H1 (cell line): ENCODE data around the gene TRIM22. TPM values are rescaled to one million over a fixed set of nuclear protein-coding genes. Genes with fewer than 3 reads are reported as not detected.

Experiments used
- FOSL1 ChIP-seq: IDR thresholded peaks from 2 replicates; pipeline ENCODE4 v1.6.1; 2011; ENCODE audit warnings: mild to moderate bottlenecking, low read depth, low read length, moderate library complexity; ENCODE audit not compliant: insufficient read depth
- polyA plus RNA-seq, 7 experiments: library from polyadenylated mRNA; depleted of rRNA in 3 of 7; stranded (reverse) in 5 of 7; unstranded in 2 of 7; fragments of >200 nt in 5 of 7; fragments of 200-250 nt in 2 of 7; gene quantifications; 1 replicate in 5 of 7; 2 replicates in 1 of 7; 4 replicates in 1 of 7; pipeline versions ENCODE4 v1.2.1 to v1.2.3, GENCODE V29; 2011 to 2013; ENCODE audit warnings: missing spikeins in 2 of 7, mixed read lengths in 2 of 7
- total RNA-seq: library from RNA; stranded (reverse); fragmentation: NEBNext Ultra II Directional; extraction: Animal tissue kit (Norgen Biotek cat#: 25700); gene quantifications from 2 replicates; pipeline ENCODE4 v1.2.1, GENCODE V29; 2021

Gene TRIM22
- total and polyA plus RNA-seq, 2 of the 8 experiments (the other 6 are each of a cell fraction or from before 2014, with no cell fraction given) = 56.0 to 82.7 TPM

DNA sequence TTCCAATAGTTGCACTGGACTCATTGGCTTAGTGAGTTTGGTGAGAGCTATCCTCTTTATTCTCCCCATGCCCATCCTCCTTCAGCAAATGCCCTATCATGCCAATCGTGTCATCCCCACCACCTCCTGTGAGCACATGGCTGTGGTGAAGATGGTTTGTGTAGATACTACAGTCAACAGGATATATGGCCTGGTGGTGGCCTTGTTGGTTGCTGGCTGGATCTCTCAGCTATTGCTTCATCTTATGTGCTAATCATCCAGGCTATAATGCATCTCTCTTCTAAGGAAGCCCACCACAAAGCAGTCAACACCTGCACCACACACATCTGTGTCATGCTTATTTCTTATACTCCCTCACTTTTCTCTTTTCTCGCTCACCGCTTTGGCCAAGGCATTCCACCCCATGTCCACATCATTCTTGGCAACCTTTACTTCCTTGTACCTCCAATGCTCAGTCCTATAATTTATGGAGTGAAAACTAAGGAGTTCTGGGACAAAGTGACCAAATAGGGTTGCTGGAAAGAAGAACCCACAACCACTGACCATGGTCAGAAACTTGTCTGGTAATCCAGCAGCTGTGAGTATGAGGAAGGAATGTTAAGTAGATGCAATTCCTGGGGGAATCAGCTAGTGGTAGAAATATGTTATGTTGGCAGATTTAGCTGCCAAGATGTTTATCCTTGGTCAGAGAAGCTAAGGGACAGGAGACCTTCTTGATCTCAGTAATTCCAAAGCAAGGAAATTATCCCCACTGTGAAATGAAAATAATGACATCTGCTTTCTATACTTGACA is 30.3 kb downstream of the TRIM22 start (continued):
- no peak for TF ChIP-seq FOSL1
- TF ChIP-seq, all 59 proteins: peak for 0
